GM03348 (cell line): ENCODE results near the gene CDK18.

Experiments used
- DNase-seq: peaks from one replicate; pipeline ENCODE4 v3.0.0; 2012; ENCODE audit warnings: low spot score

CDK18 gene

GRCh38 chr1:205505076-205505729 lies 734 bp downstream of the CDK18 start:
- DNase-seq, result no peak

- peak; percentile 35 for DNase-seq
Observed at GRCh38 chr1:205505791-205506190, 1.3 kb downstream of the CDK18 start.

GRCh38 chr1:205506409-205507200 lies 2.1 kb downstream of the CDK18 start:
- DNase-seq, result no peak

- no peak for DNase-seq
Observed at GRCh38 chr1:205508227-205508714, 3.8 kb downstream of the CDK18 start.

- DNase-seq, result no peak
Observed at GRCh38 chr1:205510308-205510950, 6.0 kb downstream of the CDK18 start.

GRCh38 chr1:205510951-205511330 lies 6.5 kb downstream of the CDK18 start:
- no peak for DNase-seq

GRCh38 chr1:205512059-205513045 lies 7.9 kb downstream of the CDK18 start:
- DNase-seq, result no peak

GRCh38 chr1:205513774-205514173 lies 9.3 kb downstream of the CDK18 start:
- DNase-seq, result no peak

GRCh38 chr1:205514211-205515142 lies 10.0 kb downstream of the CDK18 start:
- no peak for DNase-seq

GRCh38 chr1:205515781-205516253 lies 11.3 kb downstream of the CDK18 start:
- DNase-seq, result peak; percentile 45

- DNase-seq, result no peak
Observed at GRCh38 chr1:205516362-205516761, 11.9 kb downstream of the CDK18 start.

GRCh38 chr1:205517288-205517687 lies 12.8 kb downstream of the CDK18 start:
- DNase-seq, result no peak

GRCh38 chr1:205517763-205518162 lies 13.3 kb downstream of the CDK18 start:
- no peak for DNase-seq

- DNase-seq, result no peak
Observed at GRCh38 chr1:205518661-205519540, 14.4 kb downstream of the CDK18 start.

- peak; percentile 38 for DNase-seq
Observed at GRCh38 chr1:205519541-205520131, 15.2 kb downstream of the CDK18 start.

GRCh38 chr1:205520709-205521108 lies 16.2 kb downstream of the CDK18 start:
- DNase-seq, result no peak

GRCh38 chr1:205521686-205522085 lies 17.2 kb downstream of the CDK18 start:
- DNase-seq, result no peak

GRCh38 chr1:205522692-205523091 lies 18.2 kb downstream of the CDK18 start:
- DNase-seq, result no peak

GRCh38 chr1:205523261-205523890 lies 18.9 kb downstream of the CDK18 start:
- no peak for DNase-seq
